GM18870 (cell line): ENCODE results near the gene PCSK4.

ENCODE experiments used
- ATAC-seq: cut with Tn5 transposase; IDR thresholded peaks from one replicate; pipeline ENCODE4 v1.9.1; 2021; ENCODE audit warnings: moderate library complexity; ENCODE audit not compliant: unreplicated experiment

Gene PCSK4

GRCh38 chr19:1457031-1457739 is 33.0 kb downstream of the PCSK4 start:
- ATAC-seq, result no peak

DNA sequence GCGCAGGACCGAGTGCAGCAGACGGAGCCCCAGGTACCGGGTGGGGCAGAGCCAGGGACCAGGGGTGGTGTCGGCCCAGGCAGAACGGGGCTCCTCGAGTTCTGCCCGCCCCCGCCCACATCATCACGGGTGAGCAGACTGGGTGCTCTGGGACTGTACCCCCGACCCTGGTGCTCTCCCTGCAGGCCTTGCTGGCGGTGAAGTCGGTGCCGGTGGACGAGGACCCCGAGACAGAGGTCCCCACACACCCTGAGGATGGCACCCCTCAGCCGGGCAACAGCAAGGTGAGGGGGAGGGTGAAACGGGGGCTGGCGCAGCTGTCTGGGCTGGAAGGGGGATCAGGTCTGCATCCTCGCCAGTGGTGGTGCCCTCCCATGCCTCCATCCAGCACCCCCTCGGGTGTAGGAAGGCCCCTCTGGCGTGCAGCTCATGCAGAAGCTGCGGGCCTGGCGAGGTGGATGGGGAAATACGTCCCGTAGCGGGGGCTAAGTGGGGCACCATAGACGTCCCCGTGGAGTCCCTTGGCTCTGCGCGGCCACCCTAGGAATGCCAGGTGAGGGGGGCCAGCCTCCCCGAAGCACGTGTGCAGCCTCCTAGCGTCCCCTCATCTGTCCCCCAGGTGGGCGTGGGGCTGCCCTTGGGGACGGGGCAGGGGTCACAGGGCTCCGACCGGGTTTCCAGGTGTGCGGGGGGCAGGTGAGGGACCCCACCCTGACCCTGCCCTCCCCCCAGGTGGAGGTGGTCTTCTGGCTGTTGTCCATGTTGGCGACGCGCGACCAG is 33.8 kb downstream of the PCSK4 start:
- ATAC-seq, result no peak

GRCh38 chr19:1455336-1456120 is 34.6 kb downstream of the PCSK4 start:
- no peak for ATAC-seq

- ATAC-seq, result no peak
These were observed 35.2 kb downstream of the PCSK4 start for GRCh38 chr19:1455002-1455335.

- ATAC-seq, result no peak
These were observed 36.4 kb downstream of the PCSK4 start for GRCh38 chr19:1453525-1454364.

- no peak for ATAC-seq
These were observed 37.2 kb downstream of the PCSK4 start for GRCh38 chr19:1452802-1453524.

DNA sequence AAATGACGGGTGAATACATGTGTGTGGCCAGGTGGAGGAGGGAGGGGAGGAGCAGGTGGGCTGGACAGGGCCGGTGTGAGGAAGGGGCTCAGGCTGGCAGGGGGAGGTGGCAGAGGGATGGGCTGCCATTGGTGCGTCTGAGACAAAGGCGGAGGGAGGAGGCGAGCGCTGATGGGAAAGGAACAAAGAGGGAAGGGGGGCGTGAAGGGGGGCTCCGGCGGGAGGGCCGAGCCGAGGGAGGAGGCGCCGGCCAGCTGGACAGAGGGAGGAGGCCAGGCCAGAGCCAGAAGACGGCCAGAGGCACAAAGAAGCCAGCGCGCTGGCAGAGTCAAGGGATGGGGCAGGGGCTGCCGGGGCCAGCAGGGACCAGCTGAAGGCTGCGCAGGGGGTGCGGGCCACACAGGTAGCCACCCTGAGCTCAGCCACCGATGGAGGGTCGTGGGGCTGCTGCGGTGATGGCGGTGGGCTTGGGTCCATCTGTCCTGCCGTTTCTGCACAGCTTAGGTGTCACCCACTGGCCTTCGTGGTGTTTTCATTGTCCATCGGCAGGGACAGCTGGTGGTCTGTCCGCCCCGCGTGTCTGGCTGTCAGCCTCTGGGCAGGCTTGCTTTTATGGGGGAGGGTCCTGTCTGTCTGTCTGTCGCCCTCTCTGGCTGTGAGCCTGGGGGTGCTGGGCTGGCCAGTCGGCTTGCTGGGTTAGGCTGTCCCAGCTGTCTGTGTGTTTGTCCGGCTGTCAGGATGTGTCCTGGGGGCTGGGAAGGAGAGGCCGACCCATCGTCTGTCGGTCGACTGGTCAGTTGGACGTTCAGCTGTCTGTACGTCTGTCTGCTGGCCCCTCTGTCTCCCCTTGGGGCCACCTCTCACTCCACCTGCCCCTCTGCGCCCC is 38.0 kb downstream of the PCSK4 start:
- ATAC-seq, result no peak

DNA sequence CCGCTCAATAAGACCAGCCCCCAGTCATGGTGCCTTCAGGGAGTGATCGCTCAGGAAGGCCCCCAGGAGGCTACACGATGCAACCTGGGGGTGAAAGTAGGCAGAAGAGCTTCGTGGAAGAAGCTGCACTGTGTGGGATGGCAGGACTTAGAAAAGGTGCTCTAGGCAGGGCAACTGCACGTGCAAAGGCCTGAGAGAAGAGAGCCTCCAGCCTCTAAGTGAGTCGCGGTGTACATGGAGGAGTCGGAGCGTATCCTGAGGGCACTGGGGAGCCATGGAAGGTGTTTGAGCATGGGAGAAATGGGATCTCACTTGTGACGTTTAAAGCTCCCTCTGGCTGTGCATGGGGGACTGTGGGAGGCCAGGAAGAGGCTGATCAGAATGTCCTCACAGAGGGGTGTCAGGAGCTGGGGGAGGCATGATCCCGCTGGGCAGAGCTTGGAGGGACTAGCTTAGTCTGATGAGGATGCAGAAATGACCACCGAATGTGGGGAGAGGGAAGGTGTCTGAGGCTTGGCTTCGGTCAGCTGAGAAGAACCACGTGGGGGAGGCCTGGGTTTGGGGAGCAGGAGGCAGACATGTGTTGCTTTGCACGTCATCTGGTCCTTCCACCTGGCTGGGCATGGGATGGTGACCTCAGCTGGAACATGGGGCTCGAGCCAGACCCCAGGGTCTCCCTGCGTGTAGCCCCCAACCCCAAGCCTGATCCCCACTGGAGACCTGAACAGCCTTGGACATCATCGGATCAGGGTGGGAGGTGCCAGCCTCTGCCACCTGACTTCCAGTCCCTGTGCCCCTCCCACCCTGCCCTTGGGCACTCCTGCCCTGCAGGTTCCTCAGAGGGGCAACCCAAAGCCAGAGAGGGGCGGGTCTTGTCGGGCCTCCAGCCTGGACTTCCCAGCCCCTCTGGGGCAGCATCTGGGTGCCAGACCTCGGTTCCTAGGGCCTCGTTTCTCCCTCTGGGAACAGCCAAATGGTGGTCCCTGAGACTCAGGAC is 39.1 kb downstream of the PCSK4 start:
- no peak for ATAC-seq

DNA sequence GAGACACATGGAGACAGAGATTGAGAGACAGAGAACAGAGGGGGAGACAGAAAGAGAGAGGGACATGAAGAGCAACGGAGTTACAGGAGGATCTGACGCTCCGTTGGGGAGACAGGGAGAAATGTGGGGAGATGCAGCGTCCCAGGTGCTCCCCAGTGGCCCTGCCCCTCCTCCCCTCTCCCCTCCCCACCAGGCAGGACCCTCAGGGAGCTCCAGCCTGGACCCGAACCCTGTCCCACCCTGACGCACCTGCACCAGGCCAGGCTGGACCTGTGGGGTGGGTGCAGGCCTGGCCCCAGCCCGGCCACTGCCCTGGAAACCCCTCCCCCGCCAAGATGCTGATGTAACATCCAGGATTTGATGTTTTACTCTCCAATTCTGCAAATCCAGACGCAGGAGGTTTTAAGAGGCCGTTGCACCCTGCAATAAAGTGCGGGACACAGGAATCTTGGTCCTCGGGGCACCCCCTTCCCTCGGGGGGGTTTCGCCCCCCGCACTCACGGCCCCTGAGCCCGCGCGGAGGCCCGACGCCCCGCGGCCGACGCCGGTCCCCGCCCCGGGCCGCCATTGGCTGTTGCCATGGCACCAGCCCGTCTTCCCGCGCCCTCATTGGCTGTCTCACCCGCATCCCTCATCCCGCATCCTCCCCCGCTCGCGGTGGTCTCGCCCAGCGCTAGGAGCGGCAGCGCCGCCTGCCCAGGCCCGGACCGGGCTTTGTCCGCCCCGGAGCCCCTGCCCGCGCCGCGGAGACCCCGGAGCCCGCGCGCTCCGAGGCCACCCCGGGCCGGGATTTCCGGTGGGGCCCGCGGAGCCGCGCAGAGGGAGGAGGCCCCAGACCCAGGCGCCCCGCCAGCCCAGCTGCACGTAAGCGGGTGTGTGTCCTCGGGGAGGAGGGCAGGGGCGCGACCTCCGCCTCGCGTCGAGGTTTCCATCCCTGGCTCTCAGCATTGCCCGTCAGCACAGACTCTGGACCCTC is 40.4 kb downstream of the PCSK4 start, which contains the start of gene APC2:
Gene APC2 (plus strand): TSS at position 655 of the 976 bp plus-strand sequence. CDS start 2,881 bp downstream, outside the sequence.
- no peak for ATAC-seq

DNA sequence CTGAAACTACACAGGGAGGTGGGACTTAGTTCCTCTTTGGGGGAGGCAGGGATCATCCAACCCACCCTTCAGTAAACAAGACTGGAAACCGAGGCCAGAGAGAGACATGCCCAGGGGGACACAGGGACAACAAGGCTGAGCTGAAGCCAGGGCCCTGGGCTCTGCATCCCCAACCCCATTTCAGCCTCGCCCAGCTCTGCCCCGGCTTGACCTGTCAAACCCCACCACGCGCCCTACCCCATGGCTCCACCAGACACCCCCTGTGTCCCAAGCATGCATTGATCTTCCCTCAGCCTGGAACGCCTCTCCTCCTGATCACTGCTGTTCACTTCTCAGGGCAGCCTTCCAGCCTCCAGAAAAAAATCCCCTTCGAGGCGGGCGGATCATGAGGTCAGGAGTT is 42.2 kb downstream of the PCSK4 start:
- ATAC-seq, result no peak

DNA sequence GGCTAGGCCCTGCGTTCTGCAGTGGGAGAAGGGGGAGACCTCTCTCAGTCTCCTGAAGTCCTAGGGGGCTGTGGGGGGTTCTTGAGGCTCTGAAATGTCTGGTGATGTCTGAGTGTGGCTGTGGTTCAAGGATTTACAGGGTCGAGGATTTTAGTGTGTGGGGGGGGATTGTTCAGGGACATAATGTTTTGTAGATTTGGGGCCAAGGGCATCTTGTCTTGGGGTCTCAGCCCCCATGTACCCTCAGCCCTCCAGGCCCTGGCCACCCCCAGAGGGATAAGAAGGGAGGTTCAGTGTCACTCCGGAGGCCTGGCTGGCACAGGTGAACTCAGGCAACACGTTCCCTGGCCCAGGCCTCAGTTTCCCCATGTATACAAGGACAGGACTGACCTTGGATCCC is 42.6 kb downstream of the PCSK4 start:
- no peak for ATAC-seq

GRCh38 chr19:1446713-1447481 is 43.3 kb downstream of the PCSK4 start:
- no peak for ATAC-seq

GRCh38 chr19:1445932-1446712 is 44.0 kb downstream of the PCSK4 start:
- ATAC-seq, result no peak

DNA sequence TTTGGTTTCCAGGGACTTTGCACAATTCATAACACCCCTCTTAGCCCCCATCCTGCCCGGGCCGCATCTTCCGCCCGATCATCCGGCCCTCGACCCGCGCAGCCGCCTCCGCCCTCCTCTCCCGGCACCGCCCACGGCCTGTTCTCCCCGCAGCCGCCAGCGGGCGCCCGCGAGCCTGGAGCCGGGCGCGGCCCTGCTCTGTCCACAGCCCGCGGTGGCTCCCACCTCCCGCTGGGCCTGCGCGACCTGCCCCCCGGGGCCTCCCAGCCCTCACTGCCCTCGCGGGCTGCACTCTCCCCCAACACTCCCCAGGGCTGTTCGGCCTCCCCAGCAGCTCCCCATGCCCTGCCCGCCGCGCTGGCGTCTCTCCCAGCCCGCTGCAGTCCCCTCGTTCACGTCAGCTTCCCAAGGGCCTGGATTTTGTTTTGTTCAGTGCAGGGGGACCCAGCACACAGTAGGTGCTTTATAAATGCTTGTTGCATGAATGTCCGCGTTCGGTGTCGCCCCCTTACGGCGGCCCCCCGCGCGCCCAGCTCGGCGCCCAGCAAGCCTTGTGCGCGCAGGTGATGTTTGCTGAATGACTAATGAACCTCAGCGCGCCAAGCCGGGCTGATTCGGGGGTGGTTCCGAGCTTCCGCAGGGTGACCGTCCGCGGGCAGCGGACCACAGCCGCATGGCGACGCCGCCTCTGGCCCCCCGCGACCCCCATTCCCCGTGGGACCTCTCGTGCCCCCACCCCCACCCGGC is 44.8 kb downstream of the PCSK4 start:
- no peak for ATAC-seq
